Epithelial cell of proximal tubule (primary cell): ENCODE data around the gene MLLT6. TPM values are rescaled to one million over a fixed set of nuclear protein-coding genes. Genes with fewer than 3 reads are reported as not detected.

Experiments
- DNase-seq: peaks from one replicate; pipeline ENCODE4 v3.0.0-alpha.2; 2011; ENCODE audit warnings: low read depth
- H3K4me3 ChIP-seq: 2 replicates; pipeline ENCODE4 v1.5.1; 2011; ENCODE audit warnings: low read depth, mild to moderate bottlenecking, low read length
- CTCF ChIP-seq: conservative IDR thresholded peaks from 2 replicates; pipeline ENCODE4 v1.5.1; 2012; ENCODE audit warnings: low read depth, mild to moderate bottlenecking, low read length
- total RNA-seq: library from RNA; depleted of rRNA; stranded (reverse); fragments of >200 nt; gene quantifications from 2 replicates; pipeline ENCODE4 v1.2.3, GENCODE V29; 2015

Gene MLLT6
- total RNA-seq, 1 donor from 2014 or later = 34.2 TPM

- TF ChIP-seq CTCF = no peak
- no peak for DNase-seq
- H3K4me3 ChIP-seq = peak overlapping the region; percentile 99
Observed at GRCh38 chr17:38750044-38750311, 44.9 kb downstream of the MLLT6 start.

GRCh38 chr17:38750312-38751121, 45.4 kb downstream of the MLLT6 start:
- H3K4me3 ChIP-seq = peak overlapping the region; percentile 99
- peak; percentile 31 for DNase-seq
- no peak for TF ChIP-seq CTCF

- H3K4me3 ChIP-seq = peak overlapping the region; percentile 99
- TF ChIP-seq CTCF = no peak
- DNase-seq = no peak
Observed at GRCh38 chr17:38751144-38751807, 46.2 kb downstream of the MLLT6 start.

DNA sequence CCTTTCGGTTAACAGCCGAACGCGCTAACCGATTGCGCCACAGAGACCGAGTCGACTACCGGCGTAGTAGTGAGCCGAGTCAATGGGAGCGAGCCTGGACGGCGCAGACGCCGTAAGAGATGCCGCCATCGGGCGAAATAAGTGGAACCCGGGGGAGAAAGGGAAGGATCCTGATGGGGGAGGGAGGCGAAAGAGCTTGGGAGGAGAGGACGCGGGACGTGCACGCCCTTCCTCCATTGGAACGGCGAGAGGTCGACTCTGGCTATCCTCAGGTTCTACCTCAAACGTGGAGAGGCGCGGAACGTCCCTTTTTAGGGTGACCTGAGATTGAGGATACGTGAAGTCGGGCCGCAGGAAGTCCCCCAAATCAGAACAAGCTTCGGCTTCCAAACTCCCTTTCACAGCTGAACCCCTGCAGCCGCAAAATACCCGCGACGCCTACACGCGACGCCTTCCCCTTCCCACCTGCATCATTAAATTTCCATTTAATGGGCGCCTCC, 46.8 kb downstream of the MLLT6 start:
- no peak for TF ChIP-seq CTCF
- peak; percentile 33 for DNase-seq
- H3K4me3 ChIP-seq = peak overlapping the region; percentile 99

GRCh38 chr17:38752308-38753070, 47.4 kb downstream of the MLLT6 start, which contains the start of gene PSMB3:
Gene PSMB3, plus strand, starts transcription at chr17:38752741. Its CDS starts 86 bp downstream, at chr17:38752827.
- peak; percentile 98 for DNase-seq
- no peak for TF ChIP-seq CTCF

DNA sequence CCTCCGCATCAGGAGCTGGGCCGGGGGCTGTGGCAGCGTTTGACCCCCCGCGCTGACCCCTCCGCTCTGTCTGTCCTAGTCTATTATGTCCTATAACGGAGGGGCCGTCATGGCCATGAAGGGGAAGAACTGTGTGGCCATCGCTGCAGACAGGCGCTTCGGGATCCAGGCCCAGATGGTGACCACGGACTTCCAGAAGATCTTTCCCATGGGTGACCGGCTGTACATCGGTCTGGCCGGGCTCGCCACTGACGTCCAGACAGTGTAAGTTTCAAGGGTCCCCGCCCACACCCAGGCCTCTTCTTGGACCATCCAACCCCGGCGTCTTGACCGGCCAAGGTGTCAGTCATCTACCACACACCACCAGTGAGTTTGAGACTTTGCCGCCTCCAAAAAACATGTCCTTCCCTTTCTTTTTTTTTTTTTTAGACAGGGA, 48.0 kb downstream of the MLLT6 start:
- DNase-seq = no peak
- TF ChIP-seq CTCF = no peak
- peak overlapping the region; percentile 99 for H3K4me3 ChIP-seq

More at GRCh38 chr17:38752308-38753070, 47.4 kb downstream of the MLLT6 start, which contains the start of gene PSMB3:
- peak within 1 kb of the TSS; percentile 99 for H3K4me3 ChIP-seq
